Right hindlimb (tissue), 1 donor: ENCODE results near the gene FHIT.

Source experiments
- DNase-seq: peaks from one replicate; pipeline ENCODE4 v3.0.0-alpha.2; 2018

The FHIT gene

DNA sequence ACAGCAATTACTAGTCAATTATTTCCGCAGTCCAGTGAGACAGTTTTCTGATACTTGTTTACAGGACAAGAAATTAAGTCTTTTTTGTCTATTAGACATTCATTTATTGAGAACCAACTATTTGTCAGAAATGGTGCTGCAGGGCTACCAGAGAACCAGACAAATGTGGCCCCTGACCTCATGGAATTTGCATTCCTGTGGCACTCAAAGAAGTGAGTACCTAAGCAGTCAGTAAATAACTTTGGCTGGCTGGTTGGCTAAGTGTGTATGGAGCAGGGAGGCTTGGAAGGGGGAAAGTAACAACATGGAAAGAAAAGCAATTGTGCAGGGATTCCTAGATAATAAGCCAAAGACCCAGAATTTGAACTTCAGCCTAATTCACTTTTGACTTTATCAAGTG is 1364.5 kb downstream of the FHIT start:
- no peak for DNase-seq

DNA sequence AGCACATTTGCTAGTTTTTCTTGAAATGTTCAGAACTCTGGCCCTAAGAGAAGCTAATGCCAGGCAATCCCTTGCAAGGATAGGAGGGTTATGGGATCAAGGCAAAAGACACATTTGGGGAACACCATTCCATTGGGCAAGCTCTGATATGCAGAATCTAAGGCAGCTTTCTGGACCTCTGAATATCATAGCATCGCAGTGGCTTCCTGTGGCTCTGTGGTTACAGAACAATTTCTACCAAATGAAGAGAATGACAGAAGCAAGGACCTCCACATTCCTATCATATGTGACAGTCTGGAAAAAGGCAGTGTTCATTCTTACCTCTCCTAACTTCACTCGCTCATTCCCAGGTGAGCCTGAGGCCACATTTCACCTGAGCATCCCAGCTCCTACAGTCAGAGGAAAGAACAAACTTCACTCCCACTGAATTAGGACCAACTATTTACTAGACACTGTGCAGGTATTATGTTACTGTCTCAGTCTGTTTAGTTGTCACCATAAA is 1365.3 kb downstream of the FHIT start:
- no peak for DNase-seq

DNA sequence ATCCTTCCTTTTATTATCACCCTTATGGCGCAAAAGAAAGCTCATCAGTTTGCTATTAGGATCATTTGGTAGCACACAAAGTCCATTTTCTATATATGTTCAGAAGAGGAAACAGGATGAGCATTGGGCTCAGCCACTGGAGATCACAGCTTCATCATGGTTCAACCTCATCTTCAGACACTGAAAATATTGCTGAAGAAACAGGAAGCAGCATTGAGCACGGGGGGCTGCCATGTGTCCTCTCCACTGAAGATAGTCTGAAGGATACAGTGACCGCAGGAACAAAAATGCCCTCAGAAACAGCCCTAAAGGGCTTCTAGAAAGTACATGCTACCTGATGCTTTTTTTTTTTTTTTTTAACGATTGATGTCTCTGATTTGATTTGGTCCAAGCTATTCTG is 1366.2 kb downstream of the FHIT start:
- no peak for DNase-seq

DNA sequence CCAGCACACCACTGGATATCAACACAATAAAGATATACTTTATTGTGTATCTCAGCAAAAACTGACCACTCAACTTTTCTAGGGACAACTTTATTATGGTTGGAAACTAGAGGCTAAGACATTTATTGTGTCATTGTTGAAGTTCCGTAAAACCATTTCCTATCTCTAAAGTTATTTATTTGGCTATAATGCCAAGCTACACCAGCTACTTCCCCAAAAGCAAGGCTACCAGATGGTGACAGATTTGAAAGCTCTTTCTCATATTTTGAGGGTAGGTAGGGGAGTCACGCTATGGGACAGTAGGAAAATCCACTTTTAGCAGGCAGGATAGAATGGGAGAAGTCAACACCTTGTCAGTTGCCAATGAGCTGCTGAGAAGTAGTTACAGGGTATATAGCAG is 1366.8 kb downstream of the FHIT start:
- DNase-seq = no peak

DNA sequence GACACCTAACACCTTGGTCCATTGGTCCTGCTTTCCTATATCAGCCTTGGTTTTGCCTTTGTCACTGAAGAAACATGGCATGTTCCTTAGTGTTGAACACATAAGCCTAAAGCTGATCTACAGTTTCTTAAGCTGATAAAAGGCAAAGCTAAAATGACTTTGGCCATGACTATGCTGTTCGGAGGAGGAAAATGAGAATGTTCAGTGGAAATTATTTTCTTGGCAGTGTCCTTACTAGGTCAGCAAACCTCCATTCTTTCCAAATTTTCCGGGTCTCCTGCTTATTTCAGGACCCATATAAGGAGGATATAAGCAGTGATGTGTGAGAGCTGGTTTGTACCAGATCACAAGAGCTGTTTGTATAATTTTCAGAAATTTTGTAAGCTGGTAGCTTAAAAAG is 1368.5 kb downstream of the FHIT start:
- no peak for DNase-seq

DNA sequence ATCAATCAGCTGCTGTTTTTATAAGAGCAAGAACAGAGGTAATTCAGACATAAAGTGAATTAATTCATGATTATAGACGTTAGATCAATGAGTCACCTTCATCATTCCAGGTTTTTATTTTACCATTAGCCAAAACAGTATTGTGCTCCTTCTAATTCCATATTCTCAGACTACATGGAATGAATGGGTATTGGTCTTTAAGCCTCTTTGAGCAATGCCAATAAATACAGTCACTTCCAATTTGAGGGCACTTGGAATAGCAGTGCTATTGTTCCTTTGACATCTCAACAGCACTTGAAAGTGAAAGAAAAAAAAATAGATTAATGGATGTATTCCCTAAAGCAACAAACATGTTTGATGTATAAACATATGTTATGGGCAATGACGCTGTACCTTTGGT is 1370.5 kb downstream of the FHIT start:
- no peak for DNase-seq

DNA sequence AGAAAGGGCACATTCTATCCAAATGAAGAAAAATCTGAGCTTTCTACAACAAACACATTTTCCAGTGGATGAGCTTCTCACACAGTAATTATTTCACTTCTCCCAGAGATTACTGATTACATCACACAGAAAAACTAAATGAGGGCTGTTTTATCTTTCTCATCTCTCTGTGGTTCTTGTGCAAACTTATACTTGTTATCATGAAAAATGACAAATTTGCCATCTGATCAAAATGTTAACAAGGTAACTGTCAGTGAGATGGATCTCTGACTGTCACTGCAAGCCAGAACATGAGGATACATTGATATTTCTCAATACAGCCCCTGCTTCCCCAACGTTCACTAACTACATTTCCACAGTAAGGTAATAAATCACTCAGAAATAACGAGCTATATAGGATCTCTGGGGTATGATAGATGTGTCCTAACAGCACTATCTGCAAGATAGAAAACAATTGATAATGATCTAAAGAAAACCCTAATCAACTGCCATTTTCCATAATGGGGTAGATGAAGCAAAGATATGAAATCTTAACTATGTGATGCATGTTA is 1372.1 kb downstream of the FHIT start:
- DNase-seq = no peak

DNA sequence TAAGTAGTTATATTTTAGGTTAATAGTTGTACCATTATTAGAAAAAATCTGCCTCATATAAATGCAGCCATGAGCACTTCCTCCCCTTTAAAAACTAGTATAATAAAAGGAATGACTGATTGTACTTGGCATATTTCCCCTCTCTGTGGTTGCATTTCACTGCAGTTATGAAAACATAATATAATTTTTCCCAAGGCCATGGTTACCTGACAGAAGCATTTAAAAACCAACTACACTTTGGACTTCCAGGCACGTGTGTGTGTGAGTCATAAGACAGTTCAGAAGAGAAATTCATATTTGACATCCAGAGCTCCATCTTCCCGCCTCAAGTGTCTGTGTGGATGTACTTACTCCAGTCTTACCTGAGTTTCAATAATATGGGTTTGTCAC is 1373.2 kb downstream of the FHIT start:
- DNase-seq = no peak

DNA sequence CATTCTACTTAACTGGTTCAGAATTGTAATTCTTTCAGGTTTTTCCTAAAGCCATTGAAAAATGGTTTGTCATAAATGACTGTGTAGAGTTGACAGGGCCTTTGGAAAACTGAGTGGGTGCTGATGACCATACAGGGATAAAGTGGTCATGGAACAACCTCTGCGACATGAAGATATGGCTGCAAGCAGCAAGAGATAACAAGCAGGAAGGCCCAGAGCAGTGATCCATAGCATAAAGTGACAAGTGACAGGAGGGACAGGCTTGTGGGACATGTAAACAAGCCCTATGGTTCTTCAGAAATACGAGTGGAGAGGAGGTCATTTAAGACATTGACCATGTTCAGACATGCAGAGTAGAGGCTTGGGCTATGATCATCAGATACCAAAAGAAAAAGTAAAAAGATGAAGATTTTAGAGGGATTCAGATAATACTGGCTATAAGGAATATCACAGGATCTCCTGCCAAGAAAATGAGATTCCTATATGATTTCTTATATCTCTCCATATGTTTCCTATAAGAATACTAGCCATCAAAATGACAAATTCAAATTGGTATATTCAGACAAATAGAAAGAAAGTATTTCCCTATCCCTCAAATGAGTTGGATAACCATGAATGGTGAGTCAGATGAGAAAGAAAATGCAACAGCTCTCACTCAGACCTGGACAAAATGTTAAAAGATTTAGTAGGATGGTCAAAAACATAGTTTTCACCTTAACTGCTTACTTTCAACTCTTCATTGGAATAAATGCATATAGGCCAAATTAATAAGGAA is 1373.8 kb downstream of the FHIT start:
- no peak for DNase-seq

DNA sequence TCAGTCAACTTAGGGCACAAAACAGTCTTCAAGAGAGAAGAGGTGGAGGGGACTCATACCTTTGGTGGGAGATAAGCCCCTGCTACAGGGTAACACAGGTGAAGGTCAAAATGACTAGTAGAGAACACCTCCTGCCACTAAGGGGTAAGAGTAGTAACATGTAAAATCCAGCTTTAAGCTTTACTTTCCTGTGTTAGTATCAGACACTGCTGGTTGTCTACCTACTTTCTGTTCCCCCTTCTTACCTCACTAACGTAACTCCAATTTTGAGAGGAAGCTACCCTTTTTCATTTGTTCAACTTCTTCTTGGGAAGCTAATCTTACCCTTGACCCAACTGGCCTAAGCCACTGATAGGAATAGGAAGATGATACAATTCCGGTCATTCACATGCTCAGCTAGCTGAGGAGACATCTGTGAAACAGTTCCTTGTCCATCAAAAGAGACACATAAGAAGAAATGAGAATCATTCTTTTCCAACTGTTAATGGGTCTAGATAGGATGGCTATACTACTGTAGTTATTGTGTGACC is 1374.7 kb downstream of the FHIT start:
- no peak for DNase-seq

DNA sequence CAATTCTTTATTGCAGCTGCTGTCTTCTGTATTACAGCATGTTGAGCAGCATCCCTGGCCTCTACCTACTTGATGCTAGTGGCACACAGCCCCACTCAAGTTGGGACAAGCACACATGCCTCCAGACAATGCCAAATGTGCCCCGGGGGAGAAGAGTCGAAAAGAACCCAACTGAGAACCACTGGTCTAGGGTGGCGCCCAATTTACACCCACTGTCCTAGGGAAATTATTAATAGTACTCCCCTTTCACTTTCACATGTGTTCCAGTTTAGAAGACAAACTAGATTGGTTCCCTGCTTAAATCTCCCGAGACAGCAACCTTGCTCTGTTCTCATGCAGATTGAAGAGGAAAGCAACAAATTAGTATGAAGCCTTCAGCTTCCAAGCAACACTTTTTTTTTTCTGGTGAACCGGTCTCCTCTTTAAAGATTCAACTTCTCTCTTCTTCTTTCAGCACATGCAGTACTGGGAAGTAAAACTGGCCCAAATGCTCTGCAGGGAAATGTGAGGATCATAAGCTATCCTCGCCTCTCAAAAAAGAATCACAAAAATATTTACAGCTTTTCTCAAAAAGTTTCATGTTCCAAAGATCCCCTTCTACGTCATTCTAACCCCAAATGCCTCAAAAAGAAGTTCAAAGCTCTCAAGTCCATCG is 1377.5 kb downstream of the FHIT start:
- DNase-seq = no peak

DNA sequence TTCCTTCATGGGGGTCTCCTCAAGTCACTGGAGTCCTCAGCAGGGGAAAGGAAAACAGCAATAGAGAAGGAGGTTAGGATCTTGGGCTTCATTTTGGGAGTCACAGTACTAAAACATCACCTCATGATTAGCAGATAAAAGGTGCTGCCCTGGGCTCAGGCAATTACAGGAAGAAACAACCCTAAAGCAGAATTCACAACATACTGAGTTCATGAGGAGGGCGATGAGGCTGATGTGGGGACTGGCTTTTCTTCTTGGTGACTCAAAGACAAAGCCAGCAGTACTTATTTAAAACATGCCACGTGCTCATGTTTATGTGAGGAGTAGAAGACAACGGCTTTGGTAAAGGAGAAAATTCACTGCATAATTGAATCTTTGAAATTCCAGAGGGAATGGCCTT is 1379.1 kb downstream of the FHIT start:
- no peak for DNase-seq

DNA sequence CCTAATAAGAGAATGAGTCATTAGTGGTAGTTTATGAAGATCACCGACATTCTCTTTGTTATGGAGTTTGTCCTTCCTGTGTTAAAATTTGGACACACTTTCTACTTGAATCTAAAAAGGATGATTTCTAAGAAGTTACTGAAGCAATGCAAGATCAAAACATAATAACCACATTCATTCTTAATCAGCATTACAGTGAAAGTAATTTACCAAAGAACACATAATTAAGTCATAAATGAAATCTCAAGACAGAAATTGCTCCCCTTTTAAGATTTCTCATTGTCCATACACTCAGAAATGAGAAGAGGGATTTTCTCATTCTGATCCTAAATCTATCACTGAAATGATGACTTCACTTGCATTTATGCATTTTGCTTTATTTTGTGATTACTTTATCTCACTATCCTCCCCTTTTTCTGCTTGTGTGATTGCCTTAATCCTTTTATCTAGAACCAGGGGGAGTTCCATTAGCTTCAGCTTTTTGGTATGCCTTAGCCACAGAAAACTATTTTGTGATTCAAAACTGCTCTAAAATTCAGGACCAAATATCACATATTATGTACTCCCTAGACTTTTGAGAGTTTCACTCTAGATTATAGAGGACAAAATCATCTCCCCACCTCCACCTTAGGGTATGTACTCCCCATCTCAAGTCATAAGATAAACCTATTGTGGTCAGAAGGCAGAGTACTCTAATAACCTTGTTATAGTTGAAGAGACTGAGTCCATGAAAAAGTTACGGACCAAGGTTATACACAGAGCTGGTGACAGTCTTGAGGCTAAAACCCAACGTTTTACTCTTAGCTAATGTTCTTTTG is 1383.9 kb downstream of the FHIT start:
- no peak for DNase-seq

DNA sequence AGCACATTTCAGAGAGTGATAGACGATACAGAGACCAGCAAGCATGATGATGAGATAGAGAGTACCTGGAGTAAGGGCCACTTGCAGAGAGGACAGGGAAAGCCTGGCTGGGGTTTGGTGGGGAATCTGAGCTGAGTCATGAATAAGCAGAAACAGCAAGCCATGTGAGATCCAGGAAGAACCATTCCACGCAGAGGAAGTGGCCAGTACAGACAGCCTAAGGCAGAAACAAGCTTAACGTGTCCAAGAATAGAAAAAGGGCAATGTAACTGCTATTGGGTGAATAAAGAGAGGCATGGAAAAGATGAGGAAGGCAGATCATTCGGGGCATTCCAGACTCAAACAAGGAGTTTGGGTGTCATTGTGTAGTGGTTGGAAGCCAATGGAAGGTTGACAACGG is 1385.2 kb downstream of the FHIT start:
- no peak for DNase-seq

DNA sequence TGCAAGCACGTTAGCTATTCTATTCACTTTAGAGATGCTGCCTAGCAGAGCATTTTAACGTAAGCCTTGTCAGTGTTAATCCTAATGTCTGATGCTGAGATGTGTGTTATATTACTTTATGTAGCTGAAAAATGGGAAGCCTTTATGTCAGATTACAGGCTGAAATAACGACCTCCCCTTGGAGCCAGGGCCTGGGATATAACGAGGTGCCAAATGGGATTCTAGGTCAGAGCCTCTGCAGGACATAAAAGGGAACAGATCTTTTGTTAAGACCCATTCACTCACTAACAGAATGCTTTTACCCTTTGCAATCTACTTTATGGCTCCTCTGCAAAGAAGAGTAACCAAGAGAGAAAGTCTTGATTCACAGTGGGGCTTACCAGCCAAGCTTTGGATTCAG is 1385.9 kb downstream of the FHIT start:
- DNase-seq = no peak

DNA sequence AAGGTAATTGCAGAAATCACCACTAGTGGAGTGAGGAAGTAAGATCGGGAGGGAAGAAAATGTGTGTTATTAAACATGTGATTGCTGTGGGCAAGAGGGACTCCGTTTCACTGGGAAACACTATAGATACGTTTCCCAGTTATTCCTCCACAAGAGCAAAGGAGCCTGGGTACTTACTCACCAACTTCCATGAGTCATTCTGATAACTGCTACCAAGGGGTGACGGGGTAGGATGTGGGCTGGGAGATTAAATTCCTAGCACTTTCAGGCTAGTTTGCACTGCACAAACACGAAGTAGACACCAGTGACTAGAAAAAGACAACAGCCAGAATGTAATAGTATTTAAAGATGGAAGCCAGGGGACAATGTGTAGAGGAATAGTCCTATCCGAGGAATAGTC is 1388.6 kb downstream of the FHIT start:
- DNase-seq = no peak

DNA sequence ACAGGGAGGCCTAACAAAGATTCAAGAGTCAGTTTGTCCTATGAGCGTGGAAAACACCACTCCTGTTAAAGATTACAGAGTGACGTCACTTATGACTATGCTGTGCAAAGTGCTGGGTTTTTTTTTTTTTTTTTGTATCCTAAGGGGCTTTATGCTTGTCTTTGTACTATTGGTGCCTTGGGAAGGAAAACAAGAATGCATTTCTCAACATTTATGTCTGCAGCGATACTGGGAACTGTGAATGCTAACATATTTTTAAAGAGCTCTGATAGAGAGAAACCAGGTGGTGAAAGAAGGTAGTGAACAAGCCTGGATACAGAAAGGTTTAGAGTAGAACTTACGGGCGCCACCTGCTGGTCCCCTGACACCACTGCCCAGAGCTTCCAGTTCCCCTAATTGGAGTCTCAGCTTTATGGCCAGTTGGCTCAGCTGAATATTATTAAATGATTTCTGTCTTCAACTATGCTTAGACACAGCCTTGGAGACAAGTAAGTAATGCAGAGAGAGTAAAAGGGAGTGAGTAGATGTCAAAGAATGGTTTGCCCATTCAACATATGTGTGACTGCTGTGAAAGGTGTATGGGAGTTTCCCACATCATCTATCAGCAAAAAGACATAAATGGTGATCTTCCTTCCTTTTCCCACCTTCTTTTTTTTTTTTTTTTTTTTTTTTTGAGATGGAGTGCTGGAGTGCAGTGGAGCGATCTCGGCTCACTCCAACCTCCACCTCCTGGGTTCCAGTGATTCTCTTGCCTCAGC is 1393.5 kb downstream of the FHIT start:
- DNase-seq = peak; percentile 78

DNA sequence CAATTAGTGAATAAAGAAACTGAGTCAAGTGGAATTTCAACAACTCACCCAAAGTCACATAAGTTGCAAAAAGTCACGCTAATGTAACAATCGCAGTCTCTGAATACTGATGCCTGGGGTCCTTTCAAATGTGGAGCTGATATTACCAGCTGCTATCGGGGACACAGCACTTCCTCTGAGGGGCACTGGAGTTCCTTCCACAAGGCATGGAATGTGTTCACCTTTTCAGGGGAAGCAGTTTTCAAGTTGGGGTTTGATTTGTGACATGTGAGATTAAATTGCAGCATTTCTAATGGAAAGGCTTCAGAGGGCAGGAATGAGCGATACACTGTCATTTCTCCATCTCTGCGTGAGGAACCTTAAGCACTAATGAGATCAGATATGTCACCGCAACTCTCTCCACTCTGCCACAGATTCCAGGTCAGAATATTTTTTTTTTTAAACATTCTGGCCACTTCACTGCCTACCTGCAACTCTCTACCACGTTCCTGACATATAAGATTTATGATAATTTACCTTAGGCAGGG is 1394.3 kb downstream of the FHIT start:
- no peak for DNase-seq

DNA sequence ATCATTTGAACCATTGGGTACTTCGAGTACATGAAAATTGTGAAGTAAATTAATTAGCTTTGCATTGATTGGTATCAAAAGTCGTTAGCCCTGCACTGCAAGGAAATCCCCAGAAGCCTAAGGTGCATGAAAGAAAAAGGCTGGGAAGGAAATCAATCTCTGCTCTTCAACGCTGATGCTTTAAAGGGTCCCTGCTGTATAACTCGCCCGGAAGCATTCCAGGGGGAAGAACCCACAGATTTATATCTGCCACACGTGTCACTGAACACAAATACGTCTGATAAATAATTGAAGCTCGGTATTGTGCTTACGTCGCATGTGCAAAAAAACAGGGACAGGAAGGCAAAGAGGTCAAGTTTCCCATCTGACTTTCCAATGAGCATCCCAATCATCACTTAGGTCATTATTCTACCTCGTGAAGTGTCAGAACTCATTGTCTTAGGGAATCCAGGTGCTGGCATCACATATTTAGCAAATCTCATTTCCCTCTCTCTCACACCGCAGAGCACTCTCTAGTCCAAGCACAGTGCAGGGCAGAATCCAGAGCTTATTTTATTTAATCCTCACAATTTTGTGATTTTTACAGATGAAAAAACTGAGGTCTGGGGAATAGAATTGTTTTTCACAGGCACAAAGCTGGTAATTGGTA is 1397.1 kb downstream of the FHIT start:
- DNase-seq = no peak

DNA sequence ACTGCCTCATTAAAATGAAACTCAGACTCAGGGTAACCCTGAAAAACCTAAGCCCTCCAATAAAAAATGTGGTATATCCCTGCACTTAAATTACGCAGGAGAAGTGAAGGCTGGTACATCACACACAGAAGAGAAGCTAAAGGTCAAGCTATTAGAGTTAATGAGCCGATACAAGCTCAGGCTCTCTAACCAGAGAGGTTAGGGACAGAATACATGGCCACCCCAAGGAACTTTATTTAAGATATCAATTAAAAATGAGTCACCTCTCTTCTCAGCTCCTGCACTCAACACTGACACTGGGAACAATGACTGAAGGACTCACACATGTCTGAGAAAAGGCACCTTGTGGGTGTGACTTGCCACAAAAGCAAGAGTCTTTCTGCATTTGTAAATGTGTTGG is 1400.8 kb downstream of the FHIT start:
- no peak for DNase-seq

DNA sequence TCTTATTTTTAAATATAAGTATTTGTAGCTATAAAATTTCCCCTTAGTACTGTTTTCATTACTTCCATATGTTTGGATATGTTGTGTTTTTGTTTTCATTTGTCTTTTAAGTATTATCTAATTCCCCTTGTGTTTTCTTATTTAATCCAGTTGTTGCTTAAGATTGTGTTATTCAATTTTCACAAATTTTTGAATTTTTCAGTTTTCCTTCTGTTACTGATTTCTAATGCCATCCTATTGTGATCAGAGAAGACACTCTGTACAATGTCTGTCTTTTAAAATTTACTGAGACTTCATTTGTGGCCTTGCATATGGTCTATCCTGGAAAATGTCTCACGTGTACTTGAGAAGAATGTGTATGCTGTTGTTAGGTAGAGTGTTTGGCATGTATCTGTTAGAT is 1405.9 kb downstream of the FHIT start:
- DNase-seq = no peak

DNA sequence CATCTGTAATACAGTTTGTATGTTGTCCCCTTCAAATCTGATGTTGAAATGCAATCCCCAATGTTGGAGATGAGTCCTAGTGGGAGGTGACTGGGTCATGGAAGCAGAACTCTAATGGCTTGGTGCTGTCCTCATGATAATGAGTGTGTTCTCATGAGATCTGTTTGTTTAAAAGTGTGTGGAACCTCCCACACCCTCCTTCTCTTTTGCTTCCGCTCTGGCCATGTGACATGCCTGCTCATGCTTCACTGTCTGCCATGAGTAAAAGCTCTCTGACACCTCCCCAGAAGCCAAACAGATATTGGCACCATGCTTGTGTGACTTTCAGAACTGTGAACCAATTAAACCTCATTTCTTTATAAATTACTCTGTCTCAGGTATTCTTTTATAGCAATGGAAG is 1407.4 kb downstream of the FHIT start:
- no peak for DNase-seq
